Suprapubic skin (tissue), 4 donors: ENCODE data around the gene WDR12.

Source experiments
- CTCF ChIP-seq, 2 donors: fragments of 200-600 bp in 1 of 2; fragments of 450-650 bp in 1 of 2; sonication (generic) in 1 of 2; IDR thresholded peaks; one replicate each; pipeline ENCODE4 v1.5.1; 2016 to 2019; ENCODE audit warnings: antibody characterized with exemption in 2 of 2, mild to moderate bottlenecking in 1 of 2, moderate library complexity in 1 of 2
- POLR2A ChIP-seq, 2 donors: fragments of 450-650 bp; IDR thresholded peaks; one replicate each; pipeline ENCODE4 v1.6.1; 2017; ENCODE audit warnings: antibody characterized with exemption in 2 of 2, mild to moderate bottlenecking in 2 of 2, moderate library complexity in 2 of 2
- POLR2AphosphoS5 ChIP-seq, 3 donors: sonication (generic); formaldehyde crosslinking; IDR thresholded peaks; one replicate each; pipeline ENCODE4 v1.6.1; 2017; ENCODE audit warnings: antibody characterized with exemption in 3 of 3

GRCh38 chr2:202944408-202944807 lies 32.9 kb upstream of the WDR12 start:
- no peak for TF ChIP-seq POLR2A (IDR thresholded peaks at IDR 0.05)
- no peak for TF ChIP-seq CTCF (IDR thresholded peaks at IDR 0.05)
- TF ChIP-seq POLR2AphosphoS5 (IDR thresholded peaks at IDR 0.05): no peak
